HepG2 (cell line): ENCODE data around the gene DIS3L2. TPM values are rescaled to one million over a fixed set of nuclear protein-coding genes. Genes with fewer than 3 reads are reported as not detected.

Source experiments
- ATAC-seq: fragments of 200-7000 bp; cut with Tn5 transposase; 3 replicates; pipeline ENCODE4 v1.9.1; 2020; ENCODE audit warnings: mild to moderate bottlenecking, moderate library complexity
- BruUV-seq: library from RNA; stranded (reverse); fragments of 400-500 nt; replicated peaks from 2 replicates; lab custom pipeline; 2021; lab: Mats Ljungman, UMichigan
- CTCF ChIA-PET: fragments of 300-600 bp; formaldehyde crosslinking; extraction: SDS; loops from one replicate; lab custom pipeline; 2021; ENCODE audit warnings: low total read pairs, inconsistent platforms, low intra/inter-chr PET ratio; lab: Yijun Ruan, JAX
- POLR2A ChIA-PET: fragments of 350-600 bp; sonication (Branson Sonifier 250); formaldehyde crosslinking; loops from one replicate; lab custom pipeline; 2020; ENCODE audit warnings: antibody characterized with exemption, inconsistent platforms; lab: Yijun Ruan, JAX
- DNase-seq: peaks from one replicate; pipeline ENCODE4 v3.0.0-alpha.2; 2015; ENCODE audit warnings: low spot score
- FAIRE-seq: peaks from 3 replicates; lab custom pipeline; 2011; peaks lifted over from hg19 to GRCh38; lab: Jason Lieb, UNC
- H2AFZ ChIP-seq: one replicate; pipeline ENCODE4 v1.6.1; 2011; ENCODE audit warnings: low read length, inconsistent platforms
- H3K27ac ChIP-seq: fragments of 300-600 bp; 3 replicates; pipeline ENCODE4 v1.8.0; 2011; ENCODE audit warnings: mixed run types, mild to moderate bottlenecking, mixed read lengths, low read length, inconsistent platforms; ENCODE audit not compliant: insufficient read depth; ENCODE audit errors: extremely low read length
- H3K27me3 ChIP-seq, 2 experiments: fragments of 200-600 bp in 1 of 2; 2 replicates in 1 of 2; 3 replicates in 1 of 2; pipeline versions ENCODE4 v1.6.0 to v1.8.0; 2011; ENCODE audit warnings: low read length in 2 of 2, mild to moderate bottlenecking in 2 of 2, moderate library complexity in 2 of 2, inconsistent platforms in 1 of 2; ENCODE audit not compliant: insufficient read depth in 2 of 2, control insufficient read depth in 1 of 2
- H3K36me3 ChIP-seq, 2 experiments: fragments of 200-600 bp in 1 of 2; replicated peaks in 1 of 2; 2 replicates in 1 of 2; 3 replicates in 1 of 2; pipeline versions ENCODE4 v1.5.1 to v1.8.0; 2011; ENCODE audit warnings: low read length in 2 of 2, inconsistent platforms in 1 of 2; ENCODE audit not compliant: insufficient read depth in 2 of 2, control insufficient read depth in 1 of 2
- H3K4me1 ChIP-seq: 2 replicates; pipeline ENCODE4 v1.5.1; 2012; ENCODE audit warnings: low read length, inconsistent platforms; ENCODE audit not compliant: insufficient read depth
- H3K4me2 ChIP-seq: 2 replicates; pipeline ENCODE4 v1.6.0; 2011; ENCODE audit warnings: low read depth, low read length, inconsistent platforms
- H3K4me3 ChIP-seq, 3 experiments: fragments of 200-600 bp in 1 of 3; sonication (generic), shearing (Covaris generic) in 1 of 3; replicated peaks in 1 of 3; 2 replicates each; pipeline ENCODE4 v1.5.1; 2011 to 2016; ENCODE audit warnings: low read length in 3 of 3, inconsistent platforms in 2 of 3, low read depth in 2 of 3, mild to moderate bottlenecking in 2 of 3, control low read depth in 1 of 3, mixed read lengths in 1 of 3; ENCODE audit not compliant: insufficient read depth in 1 of 3
- H3K79me2 ChIP-seq: one replicate; pipeline ENCODE4 v1.6.1; 2011; ENCODE audit warnings: low read length, inconsistent platforms; ENCODE audit not compliant: insufficient read depth
- H3K9ac ChIP-seq: 2 replicates; pipeline ENCODE4 v1.6.0; 2011; ENCODE audit warnings: mild to moderate bottlenecking, low read depth, low read length, inconsistent platforms; ENCODE audit not compliant: insufficient read depth
- H3K9me3 ChIP-seq: 2 replicates; pipeline ENCODE4 v1.5.1; 2012; ENCODE audit warnings: mild to moderate bottlenecking, low read length
- H4K20me1 ChIP-seq: 2 replicates; pipeline ENCODE4 v1.6.0; 2011; ENCODE audit warnings: inconsistent platforms, mild to moderate bottlenecking, low read length, moderate library complexity; ENCODE audit not compliant: insufficient read depth
- AGO2 ChIP-seq: fragments of 200-400 bp; formaldehyde crosslinking; optimal IDR thresholded peaks from 2 replicates; pipeline ENCODE3; 2017; ENCODE audit warnings: mild to moderate bottlenecking, low read depth, low read length, moderate library complexity
- DMTF1 ChIP-seq: sonication (generic); formaldehyde crosslinking; IDR thresholded peaks from 2 replicates; pipeline ENCODE4 v1.4.0; 2020; ENCODE audit warnings: mild to moderate bottlenecking, missing genetic modification reagents
- FOXK2 ChIP-seq: fragments of 450-650 bp; IDR thresholded peaks from 2 replicates; pipeline ENCODE4 v1.6.1; 2016
- NFIB ChIP-seq: sonication (generic); formaldehyde crosslinking; IDR thresholded peaks from 2 replicates; pipeline ENCODE4 v1.9.0; 2021; ENCODE audit warnings: missing genetic modification reagents, mild to moderate bottlenecking, borderline replicate concordance
- POLR2AphosphoS5 ChIP-seq: IDR thresholded peaks from 2 replicates; pipeline ENCODE4 v1.6.1; 2012; ENCODE audit warnings: low read depth, low read length
- PRPF4 ChIP-seq: fragments of 200-400 bp; formaldehyde crosslinking; IDR thresholded peaks from 2 replicates; pipeline ENCODE4 v1.6.1; 2016; ENCODE audit warnings: low read length, low read depth; ENCODE audit not compliant: poor library complexity, severe bottlenecking
- THYN1 ChIP-seq: sonication (generic); formaldehyde crosslinking; IDR thresholded peaks from 2 replicates; pipeline ENCODE4 v1.8.1; 2023; ENCODE audit warnings: low read depth, mild to moderate bottlenecking, moderate library complexity, missing genetic modification reagents, borderline replicate concordance
- TIGD3 ChIP-seq: sonication (generic); formaldehyde crosslinking; IDR thresholded peaks from 2 replicates; pipeline ENCODE4 v1.5.1; 2020; ENCODE audit warnings: mild to moderate bottlenecking, missing genetic modification reagents, borderline replicate concordance
- ZBTB8A ChIP-seq: sonication (generic); formaldehyde crosslinking; IDR thresholded peaks from 2 replicates; pipeline ENCODE4 v1.4.0; 2020; ENCODE audit warnings: mild to moderate bottlenecking, low read depth, missing genetic modification reagents, borderline replicate concordance
- ZNF136 ChIP-seq: sonication (generic); formaldehyde crosslinking; IDR thresholded peaks from 2 replicates; pipeline ENCODE4 v1.8.1; 2022; ENCODE audit warnings: low read depth, mild to moderate bottlenecking, moderate library complexity, missing genetic modification reagents
- ZNF589 ChIP-seq: sonication (generic); formaldehyde crosslinking; conservative IDR thresholded peaks from 2 replicates; pipeline ENCODE4 v1.8.0; 2022; ENCODE audit warnings: mild to moderate bottlenecking, moderate library complexity, missing genetic modification reagents
- ZNF781 ChIP-seq: sonication (generic); formaldehyde crosslinking; IDR thresholded peaks from 2 replicates; pipeline ENCODE4 v1.5.1; 2020; ENCODE audit warnings: borderline replicate concordance, mild to moderate bottlenecking, missing genetic modification reagents; ENCODE audit errors: not compliant biosample characterization
- WGBS: methylation state at CpG from one replicate; pipeline ENCODE4 v1.1.6; 2017; ENCODE audit warnings: low lambda C conversion rate; 5-methylcytosine and 5-hydroxymethylcytosine counted together
- in situ Hi-C: cut with HindIII; loops from 2 replicates; pipeline ENCODE4 v1.10.0; 2017; ENCODE audit warnings: low pct_unique_long_range_greater_than_20kb; ENCODE audit not compliant: extremely low pct_ligation_motif_present
- intact Hi-C: fragments of 100-400 bp; cut with micrococcal nuclease; formaldehyde crosslinking; loops from one replicate; pipeline ENCODE4 v1.10.0; 2022; ENCODE audit not compliant: unreplicated experiment
- polyA plus RNA-seq, 8 experiments: library from polyadenylated mRNA; depleted of rRNA in 3 of 8; stranded (reverse) in 7 of 8; unstranded in 1 of 8; fragments of >200 nt; fragmentation: Illumina TruSeq in 4 of 8; extraction: Trizol in 4 of 8; gene quantifications; 2 replicates each; pipeline versions ENCODE4 v1.2.1 to v1.2.3, GENCODE V29; 2011 to 2016; ENCODE audit warnings: low read depth in 4 of 8, missing spikeins in 1 of 8, mixed read lengths in 1 of 8; ENCODE audit not compliant: insufficient read depth in 1 of 8
- total RNA-seq, 5 experiments: library from RNA; depleted of rRNA; stranded (reverse); fragments of >200 nt; fragmentation: Illumina TruSeq; extraction: Trizol; gene quantifications; 2 replicates each; pipeline ENCODE4 v1.2.3, GENCODE V29; 2016; ENCODE audit warnings: low read depth in 1 of 5

Gene DIS3L2
- total and polyA plus RNA-seq, 2 of the 13 experiments (the other 11 are each of a cell fraction or from before 2014, with no cell fraction given) = 7.0 to 23.9 TPM

GRCh38 chr2:232276084-232276732, 314.7 kb downstream of the DIS3L2 start:
- Histone ChIP-seq H3K9me3 (no peaks in the 10 kb centered on the region), H3K36me3 (peaks cover 4 to 22% of the 10 kb centered on the region in 2 experiments; a peak in 4 of 5 replicates), H3K4me1 (no peaks in the 10 kb centered on the region), H2AFZ (no peak overlapping the region), H3K4me3 (no peak overlapping the region), H3K4me2 (no peak overlapping the region)
- ATAC-seq (no peak), FAIRE-seq (no peak)
- TF ChIP-seq TIGD3 (CRISPR knock-in tag) = no peak
- no peak for TF ChIP-seq ZNF589
- TF ChIP-seq, all 625 proteins: peak for 0
- Histone ChIP-seq H3K9ac (no peak overlapping the region), H4K20me1 (no peaks in the 10 kb centered on the region), H3K27me3 (no peaks in the 10 kb centered on the region), H3K27ac (no peak overlapping the region), H3K79me2 (no peaks in the 10 kb centered on the region)
- 86% methylated on average over 8 of the region's 8 CpGs for WGBS
- in situ Hi-C loops = no loop called here
- no TSS peak for BruUV-seq
- POLR2A ChIA-PET = no interaction called here
- DNase-seq = no peak
- CTCF ChIA-PET = no interaction called here
- intact Hi-C loops = no loop called here

GRCh38 chr2:232276733-232277313, 315.3 kb downstream of the DIS3L2 start:
- H2AFZ ChIP-seq = no peak overlapping the region
- no peak overlapping the region for H3K4me2 ChIP-seq
- no peaks in the 10 kb centered on the region for H3K9me3 ChIP-seq
- ChIA-PET CTCF (no interaction called here), POLR2A (no interaction called here)
- intact Hi-C loops (no loop called here), in situ Hi-C loops (no loop called here)
- H3K79me2 ChIP-seq = no peaks in the 10 kb centered on the region
- 95% methylated on average over 8 of the region's 8 CpGs for WGBS
- H3K9ac ChIP-seq = no peak overlapping the region
- no peaks in the 10 kb centered on the region for H4K20me1 ChIP-seq
- no peak for DNase-seq
- BruUV-seq = no TSS peak
- H3K27ac ChIP-seq = no peak overlapping the region
- H3K4me1 ChIP-seq = no peaks in the 10 kb centered on the region
- no peaks in the 10 kb centered on the region for H3K27me3 ChIP-seq
- H3K4me3 ChIP-seq = no peak overlapping the region
- H3K36me3 ChIP-seq = peaks cover 5 to 24% of the 10 kb centered on the region in 2 experiments; a peak in 4 of 5 replicates
- no peak for ATAC-seq
- no peak for FAIRE-seq
- TF ChIP-seq ZNF781 (CRISPR knock-in tag) = no peak
- TF ChIP-seq NFIB (CRISPR knock-in tag) = no peak
- TF ChIP-seq ZNF136 (CRISPR knock-in tag) = no peak
- TF ChIP-seq AGO2 = no peak
- no peak for TF ChIP-seq ZBTB8A (CRISPR knock-in tag)
- TF ChIP-seq PRPF4 = no peak
- no peak for TF ChIP-seq THYN1 (CRISPR knock-in tag)
- TF ChIP-seq FOXK2 = no peak
- TF ChIP-seq DMTF1 (CRISPR knock-in tag) = no peak
- no peak for TF ChIP-seq POLR2AphosphoS5
